Stimulated activated CD4-positive, alpha-beta T cell treated with anti-CD3 and anti-CD28 coated beads, TNF-alpha, amount 100 ng/mL, for 24 hours (primary cell): ENCODE data around the gene RBM47.

Experiments used
- DNase-seq, 3 experiments: peaks; one replicate each; pipeline ENCODE4 v3.0.0-alpha.2; 2020; ENCODE audit warnings: low read depth in 3 of 3

The RBM47 gene

GRCh38 chr4:40587826-40588225, 41.8 kb downstream of the RBM47 start:
- DNase-seq, result no peak

DNA sequence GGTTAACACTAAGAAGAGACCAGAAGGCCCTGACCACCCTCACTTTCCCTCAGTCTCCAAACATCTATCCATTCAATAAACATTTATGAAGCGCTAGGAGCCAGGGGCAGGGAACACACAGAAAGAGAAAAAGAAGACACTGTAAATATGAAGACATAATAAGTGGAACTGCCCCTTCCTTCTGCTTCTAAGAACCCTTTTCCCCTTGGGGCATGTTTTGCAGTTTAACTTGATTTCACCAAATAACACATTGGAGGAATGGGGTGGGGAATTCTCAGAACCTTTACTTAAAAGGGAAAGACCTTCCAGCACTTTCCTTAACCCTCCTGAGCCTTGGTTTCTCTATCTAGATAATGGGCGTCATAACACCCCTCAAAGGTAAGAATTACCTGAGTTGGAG, 42.3 kb downstream of the RBM47 start:
- DNase-seq, result no peak

DNA sequence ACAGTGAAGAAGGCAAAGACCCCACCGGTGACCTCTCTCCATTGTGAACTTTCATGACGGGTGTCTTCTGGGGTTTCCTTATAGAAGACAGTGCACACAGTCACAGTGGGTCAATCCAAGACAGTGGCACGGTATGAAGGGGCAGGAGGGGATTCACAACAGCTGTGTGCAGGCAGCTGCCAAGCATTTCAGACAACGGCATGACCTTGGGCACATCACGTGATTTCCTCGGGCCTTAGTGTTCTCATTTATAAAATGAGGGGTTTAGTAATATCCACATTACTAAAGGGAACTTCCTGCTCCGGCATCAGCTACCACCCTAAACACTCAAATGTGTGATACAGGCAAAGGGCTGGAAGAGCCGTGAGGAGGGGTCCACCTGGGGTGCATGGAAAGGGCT, 42.9 kb downstream of the RBM47 start:
- no peak for DNase-seq

DNA sequence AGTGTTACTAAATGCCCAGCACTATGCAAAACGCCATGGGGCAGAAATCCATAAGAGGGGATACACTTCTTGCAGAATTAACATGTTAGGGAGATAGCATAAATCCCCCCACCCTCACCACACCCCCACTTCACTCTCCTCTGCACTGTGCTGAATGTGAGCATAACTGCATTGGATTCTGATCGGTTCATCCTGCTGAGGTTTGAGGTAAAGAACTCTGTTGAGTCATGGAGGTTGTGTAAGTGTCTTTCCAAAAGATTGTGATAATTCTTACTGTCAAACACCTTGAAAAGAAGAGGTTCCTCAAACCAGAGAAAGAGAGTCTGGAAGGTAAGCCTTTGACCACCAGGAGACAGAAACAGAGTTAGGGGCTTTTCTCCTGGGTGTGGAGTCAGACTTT, 43.6 kb downstream of the RBM47 start:
- no peak for DNase-seq

GRCh38 chr4:40585201-40585799, 44.4 kb downstream of the RBM47 start:
- no peak for DNase-seq

GRCh38 chr4:40584517-40585141, 45.0 kb downstream of the RBM47 start:
- DNase-seq, result no peak

- no peak for DNase-seq
Observed at GRCh38 chr4:40583850-40584439, 45.7 kb downstream of the RBM47 start.

GRCh38 chr4:40582413-40582812, 47.3 kb downstream of the RBM47 start:
- DNase-seq, result no peak

DNA sequence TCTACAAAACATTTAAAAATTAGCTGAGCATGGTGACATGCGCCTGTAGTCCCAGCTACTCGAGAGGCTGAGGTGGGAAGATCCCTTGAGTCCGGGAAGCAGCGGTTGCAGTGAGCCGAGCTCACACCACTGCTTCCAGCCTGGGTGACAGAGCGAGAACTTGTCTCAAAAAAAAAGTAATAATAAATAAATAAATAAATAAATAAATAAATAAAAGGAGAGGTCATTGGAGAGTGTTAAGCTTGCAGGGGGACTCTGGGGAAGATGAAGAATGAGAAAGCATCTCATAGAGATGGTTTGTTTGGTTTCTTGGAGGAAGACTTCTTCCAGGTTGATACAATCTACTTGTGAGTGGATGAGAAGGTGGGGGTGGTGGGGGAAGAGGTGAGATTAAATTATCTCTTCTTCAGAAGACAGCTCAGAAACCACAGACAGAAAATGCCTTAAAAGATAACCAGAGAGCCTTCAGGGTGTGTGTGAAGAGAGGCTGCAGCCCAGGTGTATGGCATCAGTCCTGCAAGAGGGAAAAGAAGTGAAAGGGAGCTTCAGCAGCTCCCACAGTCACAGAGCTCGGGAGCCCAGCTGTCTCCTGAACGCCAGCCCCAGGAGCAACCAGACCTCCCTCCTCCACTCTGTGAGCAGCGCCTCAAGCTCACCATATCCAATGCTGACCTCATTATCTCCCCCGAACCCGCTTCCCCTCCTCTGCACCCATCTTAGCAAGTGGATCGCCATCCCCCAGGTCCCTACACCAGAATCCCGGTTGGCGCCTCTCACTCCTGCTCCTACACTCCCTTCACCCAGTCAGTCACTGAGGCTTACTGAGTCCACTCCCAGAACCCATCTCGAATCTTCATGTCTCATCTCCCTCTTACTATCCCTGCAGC, 48.2 kb downstream of the RBM47 start:
- peak in 1 of 3 experiments; percentile 5 for DNase-seq

DNA sequence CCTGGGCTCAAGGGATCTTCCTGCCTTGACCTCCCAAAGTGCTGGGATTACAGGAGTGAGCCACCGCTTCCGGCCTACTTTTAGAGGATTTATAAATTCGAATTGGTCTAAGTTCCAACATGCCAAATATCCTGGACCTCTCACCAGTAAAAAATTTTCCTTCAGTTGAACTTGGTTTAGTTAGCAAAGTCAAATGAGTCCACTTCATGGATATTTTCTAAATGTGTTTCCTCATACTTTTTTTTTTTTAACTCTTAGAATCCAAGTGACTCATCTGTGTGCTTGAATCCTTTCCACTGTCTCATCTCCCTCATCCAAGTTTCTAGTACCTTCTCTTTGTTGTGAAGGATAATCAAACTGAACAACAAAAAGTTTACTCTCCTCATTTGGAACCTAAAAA, 49.7 kb downstream of the RBM47 start:
- DNase-seq, result no peak

DNA sequence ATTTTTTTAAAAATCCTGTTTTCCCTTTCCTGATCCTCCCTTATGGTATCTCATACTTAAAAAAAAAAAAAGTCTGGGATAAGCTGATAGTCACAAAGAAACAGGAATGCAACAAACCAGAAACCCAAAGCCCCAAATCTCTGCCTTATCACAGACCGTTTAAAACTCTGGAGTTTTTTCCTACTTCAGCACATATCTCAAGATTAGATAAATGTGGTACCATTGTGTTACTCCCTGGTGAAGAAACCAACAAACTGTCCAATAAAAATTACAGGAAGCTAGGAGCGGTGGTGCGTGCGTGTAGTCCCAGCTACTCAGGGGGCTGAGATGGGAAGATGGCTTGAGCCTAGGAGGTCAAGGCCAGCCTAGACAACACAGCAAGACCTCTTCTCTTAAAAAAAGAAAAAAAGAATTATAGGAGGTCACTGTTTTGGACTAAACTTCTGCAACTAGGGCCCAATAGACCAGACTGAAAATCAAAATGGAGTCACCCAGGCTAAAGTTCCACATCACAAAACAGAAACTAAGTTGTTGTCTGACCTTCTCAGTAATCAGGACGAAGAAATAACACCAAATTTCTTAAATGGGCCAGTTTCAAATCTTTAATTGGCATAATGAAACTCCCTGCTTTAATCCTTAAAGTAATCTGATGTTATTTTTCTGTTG, 51.9 kb downstream of the RBM47 start:
- no peak for DNase-seq

DNA sequence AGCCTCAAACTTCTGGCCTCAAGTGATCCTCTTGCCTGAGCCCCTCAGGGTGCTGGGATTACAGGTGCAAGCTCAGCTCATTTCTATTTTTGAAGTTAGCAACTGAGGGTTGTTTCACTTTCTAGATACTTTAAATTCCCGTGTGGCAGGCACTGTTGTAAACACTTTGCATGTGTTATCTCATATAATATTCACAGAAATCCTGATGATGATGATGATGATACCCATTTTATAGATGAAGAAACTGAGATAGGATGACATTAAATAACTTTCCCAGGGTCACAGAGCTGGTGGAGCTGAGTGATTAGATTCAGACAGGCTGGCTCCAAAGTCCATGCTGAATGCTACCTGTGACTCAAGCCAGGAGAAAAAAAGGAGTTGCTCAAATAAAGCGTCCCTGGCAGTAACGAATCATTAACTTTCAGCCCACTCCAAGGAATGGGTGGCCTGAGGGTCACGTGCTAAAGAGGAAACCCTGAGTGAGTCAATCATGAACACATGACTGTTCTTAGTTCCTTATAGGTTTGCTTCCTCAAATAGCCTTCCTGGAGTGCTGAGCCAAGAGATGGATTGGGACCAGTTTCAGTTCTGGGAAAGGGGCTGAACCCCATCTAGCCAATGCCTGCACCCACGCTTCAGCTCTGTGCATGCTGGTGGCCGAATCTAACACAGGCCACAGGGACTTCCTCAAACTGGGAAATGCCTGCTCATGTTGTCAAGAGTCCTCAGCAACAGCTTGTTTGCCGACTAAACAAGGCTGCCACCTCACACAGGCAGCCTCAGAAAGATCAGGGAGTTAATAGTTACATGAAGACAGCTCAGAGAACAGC, 52.8 kb downstream of the RBM47 start:
- peak in 1 of 3 experiments; percentile 3 for DNase-seq

- DNase-seq, result no peak
Observed at GRCh38 chr4:40575846-40576245, 53.8 kb downstream of the RBM47 start.

- DNase-seq, result no peak
Observed at GRCh38 chr4:40573593-40574311, 55.9 kb downstream of the RBM47 start.

- no peak for DNase-seq
Observed at GRCh38 chr4:40572692-40573310, 56.9 kb downstream of the RBM47 start.

DNA sequence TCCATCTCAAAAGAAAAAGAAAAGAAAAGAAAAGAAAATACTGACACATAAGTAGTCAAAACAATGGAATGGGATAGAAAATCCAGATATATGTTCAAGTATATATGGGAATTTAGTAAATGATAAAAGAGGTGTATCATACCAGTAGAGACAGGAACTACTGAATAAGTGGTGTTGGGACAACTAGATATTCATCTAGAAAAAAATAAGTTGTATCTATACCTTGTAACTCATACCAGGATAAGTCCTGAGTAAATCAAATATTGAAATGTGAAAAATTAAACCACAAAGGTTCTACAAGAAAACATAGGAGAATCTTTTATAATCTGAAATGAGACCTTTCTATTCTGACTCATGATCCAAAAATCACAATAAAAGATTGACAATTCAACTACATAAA, 58.5 kb downstream of the RBM47 start:
- no peak for DNase-seq

- no peak for DNase-seq
Observed at GRCh38 chr4:40570348-40571077, 59.2 kb downstream of the RBM47 start.

DNA sequence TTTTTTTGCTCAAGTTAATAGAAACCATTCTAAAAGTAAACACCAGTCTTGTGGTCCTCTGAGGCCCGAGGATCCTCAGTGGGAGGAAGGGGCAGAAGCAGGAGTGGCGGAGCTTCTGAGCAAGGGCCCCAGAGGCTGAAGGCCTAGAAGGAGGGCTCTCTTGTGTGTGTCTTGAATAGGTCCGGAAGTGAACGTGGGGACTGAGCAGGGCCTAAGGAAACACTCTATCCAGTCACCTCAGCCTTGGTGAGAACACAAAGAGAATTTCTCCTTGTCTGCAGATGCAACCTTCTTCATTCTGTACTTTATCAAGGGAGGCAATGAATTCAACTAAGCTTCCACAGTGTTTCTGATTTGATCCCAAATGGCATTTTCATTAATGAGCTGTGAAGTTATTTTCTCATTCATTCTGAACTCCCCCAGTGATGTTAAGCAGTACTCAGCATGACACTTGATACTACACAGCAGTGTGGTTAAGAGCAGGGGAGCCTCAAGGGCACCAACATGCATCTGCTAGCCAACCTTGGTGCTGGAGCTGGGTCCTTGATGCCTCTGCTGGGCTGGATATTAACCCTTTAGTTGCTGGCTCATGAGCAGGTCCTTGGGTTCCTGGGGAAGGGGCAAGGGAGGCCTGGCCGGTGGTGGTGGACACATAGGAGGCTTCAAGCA, 64.7 kb downstream of the RBM47 start:
- DNase-seq, result no peak

DNA sequence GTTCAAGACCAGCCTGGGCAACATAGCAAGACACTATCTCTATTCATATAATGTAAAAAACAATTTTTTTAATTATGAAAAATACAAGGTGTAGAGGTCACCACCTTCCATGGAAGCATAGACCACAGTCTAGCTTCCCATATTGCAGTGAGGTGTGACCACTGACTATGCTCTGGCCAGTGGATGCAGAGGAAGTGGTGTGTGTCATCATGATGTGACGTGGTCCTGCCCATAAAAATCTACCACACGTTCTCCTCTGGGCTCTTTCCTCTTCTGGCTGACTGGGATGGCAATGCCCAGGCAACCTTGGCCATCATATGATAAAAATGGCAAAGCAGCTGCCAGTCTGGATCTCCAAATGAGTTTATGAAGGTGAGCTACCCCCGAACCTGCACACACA, 65.7 kb downstream of the RBM47 start:
- DNase-seq, result no peak
